Trophoblast cell (in vitro differentiated cells and primary cell): ENCODE results near the gene CHST11.

Source experiments
- DNase-seq, 2 donors: peaks; one replicate each; pipeline ENCODE4 v3.0.0-alpha.2; 2016
- H2AFZ ChIP-seq: 2 replicates; pipeline ENCODE4 v1.6.1; 2013; ENCODE audit warnings: low read length, moderate library complexity, mild to moderate bottlenecking; ENCODE audit not compliant: insufficient read depth, poor library complexity
- H2AK5ac ChIP-seq: 2 replicates; pipeline ENCODE4 v1.6.1; 2013; ENCODE audit warnings: mild to moderate bottlenecking, low read length
- H2BK120ac ChIP-seq: 2 replicates; pipeline ENCODE4 v1.6.1; 2013; ENCODE audit warnings: low read length, mild to moderate bottlenecking, moderate library complexity; ENCODE audit not compliant: insufficient read depth, poor library complexity
- H2BK12ac ChIP-seq: 2 replicates; pipeline ENCODE4 v1.6.1; 2013; ENCODE audit warnings: mild to moderate bottlenecking, low read length, moderate library complexity
- H2BK5ac ChIP-seq: 2 replicates; pipeline ENCODE4 v1.6.1; 2013; ENCODE audit warnings: low read length, low read depth, moderate library complexity, mild to moderate bottlenecking; ENCODE audit not compliant: poor library complexity
- H3K14ac ChIP-seq: 2 replicates; pipeline ENCODE4 v1.6.1; 2013; ENCODE audit warnings: mild to moderate bottlenecking, low read length
- H3K18ac ChIP-seq: 2 replicates; pipeline ENCODE4 v1.6.1; 2013; ENCODE audit warnings: mild to moderate bottlenecking, low read length
- H3K23ac ChIP-seq: 2 replicates; pipeline ENCODE4 v1.6.1; 2013; ENCODE audit warnings: low read length
- H3K27ac ChIP-seq: 2 replicates; pipeline ENCODE4 v1.5.1; 2013; ENCODE audit warnings: low read depth, mild to moderate bottlenecking, inconsistent platforms, low read length, moderate library complexity
- H3K27me3 ChIP-seq: 2 replicates; pipeline ENCODE4 v1.6.1; 2013; ENCODE audit warnings: inconsistent platforms, mild to moderate bottlenecking, low read length, moderate library complexity; ENCODE audit not compliant: insufficient read depth
- H3K36me3 ChIP-seq, 2 experiments: 1 replicate in 1 of 2; 2 replicates in 1 of 2; pipeline ENCODE4 v1.6.1; 2013; ENCODE audit warnings: low read length in 2 of 2, mild to moderate bottlenecking in 2 of 2, moderate library complexity in 1 of 2; ENCODE audit not compliant: insufficient read depth in 2 of 2, control insufficient read depth in 1 of 2
- H3K4ac ChIP-seq: 2 replicates; pipeline ENCODE4 v1.6.1; 2013; ENCODE audit warnings: low read depth, mild to moderate bottlenecking, low read length, moderate library complexity
- H3K4me1 ChIP-seq, 2 experiments: 1 replicate in 1 of 2; 2 replicates in 1 of 2; pipeline ENCODE4 v1.6.1; 2013; ENCODE audit warnings: low read length in 2 of 2, mild to moderate bottlenecking in 2 of 2, moderate library complexity in 1 of 2; ENCODE audit not compliant: insufficient read depth in 2 of 2, control insufficient read depth in 1 of 2
- H3K4me2 ChIP-seq: 2 replicates; pipeline ENCODE4 v1.6.1; 2013; ENCODE audit warnings: inconsistent platforms, mild to moderate bottlenecking, low read length, moderate library complexity
- H3K4me3 ChIP-seq: 2 replicates; pipeline ENCODE4 v1.5.1; 2013; ENCODE audit warnings: mild to moderate bottlenecking, low read depth, low read length, inconsistent platforms
- H3K79me1 ChIP-seq: one replicate; pipeline ENCODE4 v1.6.1; 2013; ENCODE audit warnings: low read length
- H3K79me2 ChIP-seq: 2 replicates; pipeline ENCODE4 v1.6.1; 2013; ENCODE audit warnings: low read length, mild to moderate bottlenecking; ENCODE audit not compliant: control insufficient read depth, insufficient read depth, poor library complexity
- H3K9ac ChIP-seq: 2 replicates; pipeline ENCODE4 v1.6.1; 2013; ENCODE audit warnings: mild to moderate bottlenecking, low read length
- H3K9me3 ChIP-seq: 2 replicates; pipeline ENCODE4 v1.6.1; 2013; ENCODE audit warnings: low read depth, mild to moderate bottlenecking, control low read depth, inconsistent platforms, low read length; ENCODE audit not compliant: insufficient read depth
- H4K12ac ChIP-seq: 2 replicates; pipeline ENCODE4 v1.6.1; 2013; ENCODE audit warnings: low read depth, mild to moderate bottlenecking, low read length, moderate library complexity
- H4K8ac ChIP-seq: 2 replicates; pipeline ENCODE4 v1.6.1; 2013; ENCODE audit warnings: low read depth, mild to moderate bottlenecking, low read length, moderate library complexity
- H4K91ac ChIP-seq: one replicate; pipeline ENCODE4 v1.6.1; 2013; ENCODE audit warnings: low read depth, mild to moderate bottlenecking, low read length, moderate library complexity
- WGBS: extraction: QIAGEN DNeasy Blood & Tissue Kit; methylation state at CpG from one replicate; pipeline ENCODE4 v1.1.7; 2013; ENCODE audit warnings: missing lambda C conversion rate; ENCODE audit not compliant: insufficient read length, insufficient coverage; ENCODE audit errors: extremely low coverage; 5-methylcytosine and 5-hydroxymethylcytosine counted together

The CHST11 gene

DNA sequence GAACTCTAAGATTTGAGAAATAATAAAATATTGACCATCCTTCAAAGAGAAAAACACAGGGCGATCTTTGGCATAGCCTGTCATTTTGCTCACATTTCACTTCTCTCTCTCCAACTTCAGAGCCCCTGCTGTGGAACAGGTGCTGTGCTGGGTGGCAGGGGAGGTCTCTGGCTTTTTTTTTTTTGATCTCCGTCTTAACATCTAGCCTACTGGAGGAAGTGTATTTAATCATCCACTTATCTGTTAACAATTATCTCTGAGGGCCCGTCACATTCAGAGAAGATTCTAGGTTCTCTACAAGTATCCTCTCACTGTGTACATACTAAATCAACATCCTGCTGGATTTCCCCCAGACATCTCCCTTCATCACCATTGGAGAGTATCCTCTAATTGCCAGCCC, 34.1 kb downstream of the CHST11 start:
- Histone ChIP-seq H2AK5ac (no peak overlapping the region), H3K36me3 (peaks cover 0 to under 1% of the 10 kb centered on the region in 2 experiments), H3K18ac (no peak overlapping the region), H3K9ac (no peak overlapping the region), H3K14ac (no peak overlapping the region), H2AFZ (no peak overlapping the region), H4K91ac (no peak overlapping the region), H3K23ac (no peak overlapping the region), H4K12ac (no peak overlapping the region), H3K4me2 (no peak overlapping the region), H3K79me1 (no peaks in the 10 kb centered on the region), H3K27me3 (no peaks in the 10 kb centered on the region), H3K27ac (no peak overlapping the region), H2BK120ac (no peak overlapping the region), H4K8ac (no peak overlapping the region), H2BK5ac (no peak overlapping the region), H3K4me1 (no peaks in the 10 kb centered on the region), H3K4me3 (no peak overlapping the region), H3K9me3 (peaks cover 2% of the 10 kb centered on the region), H3K4ac (no peak overlapping the region), H2BK12ac (no peak overlapping the region), H3K79me2 (no peaks in the 10 kb centered on the region)
- no CpG with 5 or more reads among the region's 3 CpGs for WGBS
- no peak for DNase-seq

DNA sequence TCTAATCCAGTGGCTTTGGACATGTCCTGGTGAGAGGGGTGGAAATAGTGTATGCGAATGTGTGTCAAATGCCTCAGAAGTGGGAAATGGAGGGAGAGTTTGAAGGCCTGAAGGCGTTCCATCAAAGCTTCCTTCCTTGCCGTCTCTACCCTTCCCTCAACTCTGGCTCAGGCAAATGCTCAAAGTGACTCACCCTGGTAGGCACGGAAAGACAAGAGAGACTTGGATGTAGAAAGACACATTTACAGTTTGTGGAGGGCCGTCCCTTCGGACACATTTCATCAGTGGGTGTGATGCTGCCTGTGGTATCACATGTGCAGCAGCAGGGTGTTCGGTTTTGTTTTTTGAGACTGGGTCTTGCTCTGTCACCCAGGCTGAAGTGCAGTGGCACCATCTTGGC, 36.7 kb downstream of the CHST11 start:
- WGBS: no CpG with 5 or more reads among the region's 7 CpGs
- no peaks in the 10 kb centered on the region for H3K4me1 ChIP-seq
- no peak overlapping the region for H4K8ac ChIP-seq
- no peak overlapping the region for H4K12ac ChIP-seq
- H2BK120ac ChIP-seq: no peak overlapping the region
- H4K91ac ChIP-seq: no peak overlapping the region
- no peaks in the 10 kb centered on the region for H3K36me3 ChIP-seq
- no peak overlapping the region for H3K27ac ChIP-seq
- no peaks in the 10 kb centered on the region for H3K79me2 ChIP-seq
- no peak overlapping the region for H2BK5ac ChIP-seq
- H3K23ac ChIP-seq: no peak overlapping the region
- H2AK5ac ChIP-seq: no peak overlapping the region
- H2BK12ac ChIP-seq: no peak overlapping the region
- no peak overlapping the region for H3K4ac ChIP-seq
- H3K14ac ChIP-seq: no peak overlapping the region
- H2AFZ ChIP-seq: no peak overlapping the region
- H3K18ac ChIP-seq: no peak overlapping the region
- no peaks in the 10 kb centered on the region for H3K27me3 ChIP-seq
- H3K4me2 ChIP-seq: no peak overlapping the region
- peaks cover under 1% of the 10 kb centered on the region for H3K9me3 ChIP-seq
- no peak overlapping the region for H3K4me3 ChIP-seq
- no peak for DNase-seq
- no peaks in the 10 kb centered on the region for H3K79me1 ChIP-seq
- no peak overlapping the region for H3K9ac ChIP-seq

DNA sequence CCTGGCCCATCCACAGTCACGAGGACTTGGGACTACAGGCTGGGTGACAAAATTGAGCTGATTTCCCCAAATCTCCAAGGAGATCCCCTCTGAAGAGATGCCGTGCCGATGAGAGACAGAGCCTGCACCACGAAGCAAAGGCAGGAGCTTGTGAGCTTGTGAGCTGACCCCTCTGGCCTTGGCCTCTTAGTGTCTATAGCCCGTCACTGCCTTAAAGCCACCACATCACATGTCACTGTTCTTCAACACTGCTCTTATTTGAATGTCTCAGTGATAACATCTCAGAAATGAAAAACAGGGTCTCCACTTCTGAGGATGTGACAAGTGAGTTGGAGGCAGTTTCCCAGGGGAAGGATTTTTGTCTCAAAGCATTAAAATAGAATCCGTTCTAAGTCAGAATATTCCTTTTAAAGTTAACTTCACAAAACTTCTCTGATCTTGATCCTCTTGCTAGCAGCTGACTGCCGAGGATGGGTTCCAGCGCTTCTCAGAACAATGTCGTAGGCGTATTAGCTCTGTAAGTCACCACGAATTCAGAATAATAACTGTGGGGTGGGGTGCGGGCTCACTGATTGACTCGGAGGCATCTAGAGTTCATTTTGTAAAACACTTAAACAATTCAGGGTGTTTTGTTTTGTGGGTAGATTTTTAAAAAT, 37.5 kb downstream of the CHST11 start:
- no CpG with 5 or more reads among the region's 13 CpGs for WGBS
- no peaks in the 10 kb centered on the region for H3K36me3 ChIP-seq
- H3K9me3 ChIP-seq: no peaks in the 10 kb centered on the region
- H3K18ac ChIP-seq: no peak overlapping the region
- H3K4me3 ChIP-seq: no peak overlapping the region
- H3K4ac ChIP-seq: no peak overlapping the region
- H2BK12ac ChIP-seq: no peak overlapping the region
- no peak overlapping the region for H4K91ac ChIP-seq
- H3K79me2 ChIP-seq: no peaks in the 10 kb centered on the region
- no peak overlapping the region for H3K9ac ChIP-seq
- no peak overlapping the region for H4K8ac ChIP-seq
- no peak overlapping the region for H3K4me2 ChIP-seq
- H3K4me1 ChIP-seq: no peaks in the 10 kb centered on the region
- H3K79me1 ChIP-seq: no peaks in the 10 kb centered on the region
- no peaks in the 10 kb centered on the region for H3K27me3 ChIP-seq
- no peak overlapping the region for H3K27ac ChIP-seq
- no peak overlapping the region for H2AK5ac ChIP-seq
- H3K14ac ChIP-seq: no peak overlapping the region
- H2BK120ac ChIP-seq: no peak overlapping the region
- H2BK5ac ChIP-seq: no peak overlapping the region
- H2AFZ ChIP-seq: no peak overlapping the region
- no peak overlapping the region for H3K23ac ChIP-seq
- DNase-seq: peak in 1 of 2 donors; percentile 11
- no peak overlapping the region for H4K12ac ChIP-seq

DNA sequence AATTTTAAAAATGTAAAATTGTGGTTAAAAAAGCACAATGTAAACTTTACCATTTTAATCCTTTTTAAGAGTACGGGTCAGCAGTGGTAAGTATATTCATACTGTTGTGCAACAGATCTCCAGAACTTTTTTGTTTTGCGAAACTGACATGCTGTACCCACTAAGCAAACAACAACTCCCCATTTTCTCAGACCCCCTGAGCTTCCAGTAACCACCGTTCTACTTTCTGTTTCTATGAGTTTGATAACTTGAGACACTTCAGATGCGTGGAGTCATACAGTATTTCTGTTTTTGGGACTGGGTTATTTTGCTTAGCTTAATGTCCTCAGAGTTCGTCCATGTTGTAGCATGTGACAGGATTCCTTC, 38.0 kb downstream of the CHST11 start:
- Histone ChIP-seq H3K4me3 (no peak overlapping the region), H2BK5ac (no peak overlapping the region), H2BK120ac (no peak overlapping the region), H3K79me1 (no peaks in the 10 kb centered on the region), H3K79me2 (no peaks in the 10 kb centered on the region), H2BK12ac (no peak overlapping the region), H3K23ac (no peak overlapping the region), H4K12ac (no peak overlapping the region), H3K18ac (no peak overlapping the region), H3K27me3 (no peaks in the 10 kb centered on the region), H3K4me2 (no peak overlapping the region), H3K4ac (no peak overlapping the region), H4K8ac (no peak overlapping the region), H3K4me1 (no peaks in the 10 kb centered on the region), H3K14ac (no peak overlapping the region), H2AFZ (no peak overlapping the region), H4K91ac (no peak overlapping the region), H3K9me3 (no peaks in the 10 kb centered on the region), H2AK5ac (no peak overlapping the region), H3K36me3 (no peaks in the 10 kb centered on the region), H3K9ac (no peak overlapping the region), H3K27ac (no peak overlapping the region)
- peak in 1 of 2 donors; percentile 15 for DNase-seq
- no CpG with 5 or more reads among the region's 5 CpGs for WGBS
